GM19043 (cell line): ENCODE measurements around the gene WDR1.

Experiments used
- ATAC-seq: cut with Tn5 transposase; IDR thresholded peaks from one replicate; pipeline ENCODE4 v1.9.1; 2021; ENCODE audit warnings: low read depth; ENCODE audit not compliant: unreplicated experiment

Gene WDR1

DNA sequence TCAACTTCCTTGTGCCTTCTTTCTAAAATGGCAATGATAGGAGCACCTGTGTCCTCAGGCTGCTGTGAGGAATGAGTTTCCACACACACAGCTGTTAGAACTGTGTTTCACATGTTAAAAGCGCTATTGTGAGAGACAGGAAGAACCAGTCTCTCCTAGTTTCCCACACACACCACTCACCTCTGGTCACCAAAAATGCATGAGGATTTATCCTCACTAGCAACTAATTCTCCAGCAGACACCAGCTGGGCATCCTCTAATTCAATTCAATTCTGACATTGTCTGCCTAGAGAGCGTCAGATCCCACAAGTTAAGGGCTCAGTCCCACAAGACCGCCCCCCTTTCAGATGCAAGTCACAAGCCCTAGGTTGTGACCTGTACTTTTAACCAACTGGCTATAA lies 66.3 kb downstream of the WDR1 start:
- no peak for ATAC-seq

DNA sequence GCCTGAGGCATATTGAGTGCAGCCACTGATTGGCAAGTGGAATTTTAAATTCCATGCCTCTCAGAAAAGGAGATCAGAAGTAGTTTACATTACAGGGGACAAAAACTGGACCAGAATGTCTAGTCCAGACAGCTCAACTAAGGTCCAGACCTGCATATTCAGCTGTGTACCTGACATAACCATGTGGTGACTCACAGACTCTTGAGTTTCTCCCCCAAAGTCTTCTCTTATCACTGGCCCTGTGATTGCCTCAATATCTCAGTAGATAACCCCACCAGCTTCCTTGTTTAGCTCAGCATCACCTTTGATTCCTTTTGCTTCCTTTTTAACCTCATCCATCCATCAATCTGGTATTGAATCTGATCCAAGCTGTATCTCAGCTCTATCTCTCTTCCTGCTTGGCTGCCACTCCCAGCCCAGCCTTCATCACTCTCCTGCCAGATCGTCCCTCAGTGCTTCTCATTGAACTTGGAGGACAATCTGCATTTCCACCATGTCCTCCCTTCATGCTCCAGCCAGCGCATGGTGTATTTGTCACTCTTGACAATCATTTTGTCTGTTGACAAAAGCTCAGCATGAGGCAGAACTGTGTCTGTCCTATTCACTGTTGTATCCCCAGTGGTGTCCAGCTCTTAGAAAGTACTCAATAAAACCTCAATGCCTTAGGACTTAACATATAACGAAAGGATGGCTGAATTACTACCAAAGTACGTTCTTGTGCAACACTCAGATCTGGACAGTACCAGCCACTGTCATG lies 67.5 kb downstream of the WDR1 start:
- ATAC-seq, result no peak

DNA sequence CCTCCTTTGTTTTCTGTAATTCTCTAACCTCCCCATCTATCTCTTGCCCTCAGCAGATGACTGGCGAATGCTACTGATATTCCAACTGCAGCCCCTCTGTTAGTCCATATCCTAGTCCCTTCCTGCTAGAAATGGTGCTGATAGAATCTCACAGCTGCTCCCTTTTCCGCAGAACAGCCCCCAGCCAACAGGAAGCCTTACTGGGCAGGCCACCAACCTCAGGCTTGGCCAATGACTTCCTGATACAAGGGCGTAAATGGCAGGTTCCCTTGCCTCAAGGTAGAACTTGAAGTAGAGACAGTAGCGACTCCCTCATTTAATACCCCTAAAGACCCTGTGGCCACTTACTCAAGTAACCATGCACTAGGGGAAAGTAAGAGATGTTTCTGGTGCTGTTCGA lies 68.6 kb downstream of the WDR1 start:
- no peak for ATAC-seq

DNA sequence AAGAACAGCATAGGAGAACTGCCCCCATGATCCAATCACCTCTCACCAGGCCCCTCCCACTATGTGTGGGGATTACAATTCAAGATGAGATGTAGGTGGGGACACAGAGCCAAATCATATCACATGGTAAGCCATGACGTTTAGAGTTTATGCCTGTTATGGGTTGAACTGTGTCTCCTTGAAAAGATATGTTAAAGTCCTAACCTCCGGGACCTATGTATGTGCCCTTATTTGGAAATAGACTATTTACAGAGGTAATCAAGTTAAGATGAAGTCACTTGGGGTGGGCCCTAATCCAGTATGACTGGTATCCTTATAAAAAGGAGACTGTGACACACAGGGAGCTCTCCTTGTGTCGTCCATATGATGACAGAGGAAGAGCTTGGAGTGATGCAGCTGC lies 70.1 kb downstream of the WDR1 start:
- ATAC-seq, result no peak

DNA sequence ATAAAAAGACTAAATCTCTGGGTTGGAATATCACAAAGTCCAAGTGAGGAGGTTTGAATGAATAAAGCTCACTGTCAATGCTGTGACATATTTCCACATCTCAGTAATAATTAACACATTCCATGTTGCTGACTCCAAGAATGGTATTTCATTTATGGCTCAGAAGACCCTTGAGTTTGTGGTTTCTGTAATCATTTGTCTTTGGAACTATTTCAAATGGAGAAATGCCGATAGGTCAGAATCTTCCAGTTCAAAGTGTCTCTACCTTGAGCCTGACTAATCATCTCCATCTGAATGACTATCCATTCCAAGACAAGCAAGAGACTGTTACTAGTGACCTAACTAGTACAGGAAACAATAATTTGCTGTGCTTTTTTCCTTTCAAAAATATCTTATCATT lies 71.1 kb downstream of the WDR1 start:
- no peak for ATAC-seq

DNA sequence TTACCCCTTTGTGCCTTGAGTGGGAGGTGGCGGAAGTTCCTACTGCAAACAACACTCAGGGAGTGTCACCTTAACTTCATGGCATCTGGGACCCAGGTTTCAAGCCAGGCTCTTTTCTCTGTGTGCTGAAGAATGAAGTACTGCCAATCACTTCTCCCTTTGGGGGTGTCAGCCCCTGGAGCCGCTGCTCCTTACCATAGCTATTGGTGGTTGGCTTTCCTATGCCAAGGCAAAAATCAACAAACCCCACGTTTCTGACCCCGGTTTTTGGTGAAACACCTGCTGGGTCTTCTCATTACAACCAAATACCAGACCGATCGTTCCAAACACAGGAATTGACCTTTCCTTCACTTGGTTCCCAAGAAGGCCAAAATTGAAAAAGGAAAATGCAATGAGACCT lies 75.6 kb downstream of the WDR1 start:
- ATAC-seq, result no peak

DNA sequence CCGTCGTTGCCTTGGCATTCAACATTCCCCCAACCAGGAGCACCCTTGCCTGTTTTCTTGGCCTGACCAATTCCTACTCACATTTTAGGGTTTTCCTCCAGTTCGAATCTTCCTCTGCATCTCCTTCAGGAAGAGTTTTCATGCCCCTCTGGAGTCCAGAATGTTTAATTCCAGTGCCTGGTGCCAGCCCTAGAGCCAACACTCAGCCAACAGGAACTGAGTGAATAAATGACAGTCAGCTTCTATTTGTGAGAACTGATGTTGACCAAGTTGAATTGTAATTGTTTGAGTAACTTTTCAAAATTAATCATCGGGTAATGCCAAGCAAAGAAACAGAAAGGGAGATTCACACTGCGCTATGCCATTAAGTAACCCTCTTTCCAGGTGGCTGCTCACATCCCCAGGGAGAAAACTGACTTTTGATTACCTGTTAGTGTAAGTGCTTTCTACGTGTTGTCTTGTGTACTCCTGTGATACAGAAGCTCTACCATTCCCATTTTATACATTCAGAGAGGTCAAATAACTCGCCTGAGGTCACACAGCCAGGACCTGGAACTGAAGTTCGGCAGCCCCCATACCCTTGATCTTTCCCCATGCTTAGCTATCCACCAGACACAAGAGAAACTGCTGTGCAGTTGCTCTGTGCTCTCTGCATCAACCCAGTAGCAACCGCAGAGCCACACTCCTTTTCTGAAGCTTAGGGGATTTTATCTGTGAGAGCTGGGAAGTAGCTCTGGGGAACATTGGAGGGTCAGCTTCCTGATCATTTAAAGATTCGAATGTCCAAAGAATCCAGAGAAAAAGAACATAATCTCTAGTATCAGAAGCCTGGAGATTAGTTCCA lies 76.3 kb downstream of the WDR1 start:
- ATAC-seq, result no peak

DNA sequence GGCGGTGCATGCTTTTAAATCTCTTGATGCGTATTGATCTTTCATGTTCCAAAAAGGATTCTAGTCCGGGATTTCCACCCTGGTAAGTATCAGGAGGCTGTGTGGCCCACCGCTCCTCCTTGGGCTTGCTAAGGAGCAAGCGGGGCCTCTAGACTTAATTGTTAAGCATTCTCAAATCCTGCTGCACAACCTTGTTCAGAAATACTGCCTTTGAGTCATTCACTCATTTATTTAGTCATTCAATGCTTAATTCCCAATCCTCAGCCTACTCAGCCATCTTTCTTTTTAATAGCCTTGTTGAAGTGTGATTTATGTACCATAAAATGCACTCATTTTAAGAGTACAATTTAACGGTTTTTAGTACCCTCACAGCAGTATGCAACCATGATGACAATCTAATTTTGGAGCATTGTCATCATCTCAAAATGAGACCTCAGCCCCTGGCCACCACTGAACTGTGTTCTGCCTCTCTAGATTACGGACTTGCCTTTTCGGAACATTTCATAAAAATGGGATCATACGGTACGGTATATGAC lies 79.7 kb downstream of the WDR1 start:
- ATAC-seq, result no peak

DNA sequence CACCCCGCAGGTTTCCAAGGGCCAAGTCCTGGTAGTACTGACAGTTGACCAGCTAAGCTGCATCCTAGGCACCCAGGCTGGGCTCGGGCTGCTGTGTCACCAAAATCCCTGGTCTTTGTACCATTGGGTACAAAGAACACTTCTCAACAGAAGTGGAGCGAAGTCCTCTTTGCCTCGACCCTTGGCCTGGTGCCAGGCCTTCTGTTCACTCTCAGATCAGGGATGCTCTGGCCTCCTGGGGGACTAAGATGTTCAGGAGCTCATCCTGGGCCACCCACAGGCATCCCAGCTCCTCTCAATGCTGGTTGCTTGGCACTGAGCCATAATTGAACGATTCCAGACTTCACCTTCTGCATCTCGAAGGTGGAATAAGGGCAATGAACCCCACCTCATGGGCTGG lies 81.5 kb downstream of the WDR1 start:
- no peak for ATAC-seq

DNA sequence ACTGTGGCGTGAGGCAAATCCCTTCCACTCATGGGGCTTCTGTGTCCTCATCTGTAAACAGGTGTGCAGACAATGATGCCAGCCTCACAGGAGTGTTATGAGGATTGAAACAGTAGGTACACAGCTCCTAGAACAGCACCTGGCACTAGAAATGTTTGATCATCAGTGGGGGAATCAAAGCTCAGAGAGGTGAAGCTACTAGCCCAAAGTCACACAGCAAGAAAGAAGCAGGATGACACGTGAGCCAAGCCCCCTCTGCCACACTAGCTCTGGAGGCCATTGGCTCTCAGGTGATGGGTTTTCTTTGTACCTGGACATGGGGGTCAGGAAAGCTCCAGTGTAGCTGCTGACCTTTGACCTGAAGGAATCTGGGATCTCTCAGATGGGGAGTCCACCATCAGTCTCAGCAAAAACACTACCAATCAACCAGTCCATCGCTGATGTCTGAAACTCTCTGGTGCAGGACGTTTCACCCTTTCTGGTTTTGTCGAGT lies 81.9 kb downstream of the WDR1 start:
- no peak for ATAC-seq

DNA sequence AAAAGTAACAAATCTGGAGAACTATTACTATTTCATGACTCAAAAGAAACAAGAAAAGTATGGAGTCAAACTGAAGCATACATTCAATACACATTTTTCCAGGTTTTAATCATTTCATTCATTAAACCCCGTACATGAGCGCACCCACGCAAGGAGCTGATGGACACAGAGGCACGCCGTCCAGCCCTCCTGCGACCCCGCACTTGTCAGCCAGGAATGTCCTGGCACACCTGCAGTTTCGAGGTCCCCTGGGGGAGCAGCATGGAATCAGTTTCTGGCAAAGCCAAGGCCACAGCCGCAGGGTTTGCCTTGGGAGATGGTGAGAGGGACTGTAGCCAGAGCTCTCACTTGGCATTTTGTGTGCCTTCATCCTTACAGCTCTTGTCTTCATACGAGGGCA lies 82.5 kb downstream of the WDR1 start:
- no peak for ATAC-seq

DNA sequence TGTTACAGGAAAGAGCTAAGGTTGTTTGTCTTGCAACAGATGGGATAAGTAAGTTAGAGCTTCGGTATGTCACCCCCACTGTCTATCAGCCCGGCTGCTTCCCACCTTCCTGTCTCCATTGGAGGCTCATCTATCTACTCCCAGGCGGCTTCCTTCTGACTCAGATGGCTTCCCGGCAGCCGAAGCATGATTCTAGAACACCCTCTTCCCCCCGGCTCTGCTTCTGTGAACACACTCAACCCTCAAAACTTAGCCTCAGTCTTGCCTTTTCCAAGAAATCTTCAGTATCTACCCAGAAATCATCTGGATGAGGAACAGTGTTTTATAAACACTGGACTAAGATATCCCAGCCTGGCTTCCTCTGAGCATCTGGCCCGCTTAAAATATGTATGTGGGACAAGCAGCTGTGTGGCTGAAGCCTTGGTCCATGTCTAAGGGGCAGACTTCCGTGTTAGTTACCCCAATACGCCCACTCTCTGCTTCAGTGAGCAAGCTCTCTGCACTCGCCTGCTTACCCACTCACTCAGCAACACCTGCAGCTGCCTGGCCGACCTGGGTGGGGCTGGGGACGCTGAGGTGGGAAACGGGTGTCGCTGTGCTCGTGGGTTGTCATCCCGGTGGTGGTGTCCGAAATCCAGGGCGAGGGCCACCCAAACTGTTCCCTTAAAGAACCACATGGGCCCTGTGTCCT lies 83.3 kb downstream of the WDR1 start:
- ATAC-seq, result no peak

DNA sequence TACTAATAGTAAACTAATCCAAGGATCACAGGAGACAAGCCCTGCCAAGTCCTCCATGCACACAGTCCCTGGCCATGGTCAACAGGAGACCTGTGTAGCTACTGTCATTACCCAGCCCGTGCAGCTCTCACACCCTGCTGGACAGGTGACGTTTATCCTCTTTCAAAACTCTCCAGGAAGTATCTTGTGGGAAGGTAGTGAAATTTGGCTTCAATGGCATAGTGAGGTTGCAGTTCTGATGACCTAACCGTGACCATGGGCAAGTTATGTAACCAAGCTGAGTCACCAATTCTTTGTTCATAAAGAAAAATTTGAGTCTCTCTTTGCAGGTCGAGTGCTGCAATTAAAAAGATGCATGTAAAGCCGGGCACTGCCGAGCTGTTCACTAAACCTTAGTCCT lies 84.0 kb downstream of the WDR1 start:
- ATAC-seq, result no peak

DNA sequence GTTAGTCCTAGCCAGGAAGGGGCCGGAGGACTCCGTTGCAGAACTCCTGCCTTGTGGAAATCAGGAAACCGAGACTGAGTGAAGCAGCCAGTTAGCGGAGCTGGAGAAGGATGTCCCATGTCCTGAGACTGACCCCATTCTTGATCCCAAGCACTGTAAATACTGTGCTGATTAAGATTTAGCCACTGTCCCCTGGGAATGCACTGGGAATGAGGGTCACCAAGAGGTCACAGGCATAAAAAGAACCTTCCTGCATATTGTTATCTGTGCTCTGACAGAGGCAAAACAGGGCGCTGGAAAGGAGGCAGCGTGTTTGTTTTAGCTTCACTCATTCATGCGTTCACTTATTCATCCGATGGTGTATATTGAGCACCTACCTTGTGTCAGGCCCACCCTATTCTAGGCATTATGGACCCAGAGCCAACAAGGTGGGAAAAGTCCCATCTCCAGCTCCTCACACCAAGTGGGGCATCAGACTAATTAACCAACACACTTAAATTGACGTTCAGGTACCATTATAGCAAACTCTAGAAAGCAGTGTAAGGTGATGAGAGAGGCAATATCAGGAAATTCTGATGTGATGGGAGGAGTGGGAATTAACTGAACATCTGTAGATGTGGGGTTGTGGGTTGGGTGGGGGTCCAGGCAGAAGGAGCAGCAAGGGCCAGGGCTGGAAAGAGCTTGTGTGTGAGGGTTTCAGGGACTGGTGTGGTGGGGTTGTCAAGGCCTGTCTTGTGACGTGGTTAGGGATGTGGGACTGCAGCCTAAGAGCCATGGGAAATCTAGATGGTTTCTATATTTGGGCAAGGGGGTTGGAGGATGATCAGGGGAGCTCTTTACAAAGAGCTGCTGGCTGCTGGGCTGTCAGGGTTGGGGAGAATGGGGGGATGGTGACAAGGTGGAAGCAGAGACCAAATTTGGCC lies 84.7 kb downstream of the WDR1 start:
- no peak for ATAC-seq

DNA sequence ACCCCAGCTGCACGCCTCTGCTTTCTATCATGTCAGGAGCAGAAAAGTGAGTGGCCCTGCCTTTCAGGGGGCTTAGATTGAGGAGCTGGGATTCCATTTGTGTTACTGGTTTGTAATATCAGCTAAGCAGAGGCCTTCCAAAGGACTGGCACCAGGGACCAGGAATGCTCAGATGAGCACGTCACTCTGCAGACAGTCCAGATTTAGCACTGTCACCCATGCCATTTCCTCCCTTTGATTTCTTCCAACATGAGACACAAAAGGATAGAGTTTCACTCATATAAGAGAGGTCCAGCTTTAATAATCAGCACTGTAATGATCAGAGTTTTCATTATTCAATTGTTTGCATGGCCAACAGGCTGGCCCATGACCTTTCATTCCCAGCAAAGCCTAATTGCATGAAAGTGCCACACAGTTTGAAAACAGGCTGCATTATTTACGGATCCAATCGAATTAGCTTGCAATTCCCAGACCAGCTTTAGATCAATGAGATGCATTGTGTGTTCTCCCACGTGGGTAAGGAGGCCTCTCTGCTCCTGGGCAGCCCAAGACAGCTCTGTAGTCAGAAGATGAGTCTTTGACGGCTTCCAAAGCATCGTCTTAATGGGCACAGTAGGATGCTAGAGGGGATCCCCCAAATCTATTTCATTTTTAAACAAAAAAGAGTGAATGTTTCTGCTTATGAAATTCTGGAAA lies 85.5 kb downstream of the WDR1 start:
- no peak for ATAC-seq

DNA sequence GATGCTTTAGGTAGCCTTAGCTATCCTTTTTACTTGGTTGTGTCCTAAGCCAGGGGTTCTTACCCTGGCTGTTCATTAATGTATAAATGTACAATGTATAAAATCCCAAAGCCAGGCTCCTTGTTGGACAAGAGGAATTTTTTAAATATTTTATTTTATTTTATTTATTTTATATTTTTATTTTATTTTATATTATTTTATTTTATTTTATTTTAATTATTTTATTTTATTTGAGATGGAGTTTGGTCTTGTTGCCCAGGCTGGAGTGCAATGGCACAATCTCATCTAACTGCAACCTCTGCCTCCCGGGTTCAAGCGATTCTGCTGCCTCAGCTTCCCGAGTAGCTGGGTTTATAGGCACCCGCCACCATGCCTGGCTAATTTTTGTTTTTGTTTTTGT lies 87.2 kb downstream of the WDR1 start:
- no peak for ATAC-seq

DNA sequence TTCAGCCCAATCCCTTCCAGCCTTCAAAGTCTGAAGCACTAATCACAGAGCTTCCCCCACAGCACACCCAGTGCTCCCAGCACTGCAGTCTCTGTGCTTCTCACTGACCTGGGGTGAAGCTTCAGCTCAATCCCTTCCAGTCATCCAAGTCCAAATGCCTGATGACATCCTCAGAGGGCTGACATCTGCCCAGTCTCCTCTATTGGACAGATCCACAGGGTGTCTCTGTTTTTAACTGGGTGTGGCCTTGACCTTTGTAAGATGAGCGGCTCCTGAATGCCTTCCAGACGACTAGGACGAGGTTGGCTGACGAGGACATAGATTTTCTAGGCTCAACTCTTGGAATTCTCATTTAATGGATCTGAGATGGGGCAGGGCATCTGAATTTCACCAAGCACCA lies 87.7 kb downstream of the WDR1 start:
- no peak for ATAC-seq

DNA sequence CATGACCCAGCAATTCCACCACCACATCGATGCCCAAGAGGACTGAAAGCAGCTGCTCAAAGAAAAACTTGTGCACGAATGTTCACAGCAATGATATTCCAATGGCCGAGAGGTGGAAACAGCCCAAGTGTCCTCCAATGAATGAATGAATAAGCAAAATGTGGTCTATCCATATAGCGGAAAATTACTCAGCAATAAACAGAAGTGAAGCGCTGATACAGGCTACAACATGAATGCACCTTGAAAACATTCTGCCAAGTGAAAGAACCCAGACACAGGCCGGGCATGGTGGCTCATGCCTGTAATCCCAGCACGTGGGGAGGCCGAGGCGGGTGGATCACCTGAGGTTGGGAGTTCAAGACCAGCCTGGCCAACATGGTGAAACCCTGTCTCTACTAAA lies 90.1 kb downstream of the WDR1 start:
- ATAC-seq, result no peak

DNA sequence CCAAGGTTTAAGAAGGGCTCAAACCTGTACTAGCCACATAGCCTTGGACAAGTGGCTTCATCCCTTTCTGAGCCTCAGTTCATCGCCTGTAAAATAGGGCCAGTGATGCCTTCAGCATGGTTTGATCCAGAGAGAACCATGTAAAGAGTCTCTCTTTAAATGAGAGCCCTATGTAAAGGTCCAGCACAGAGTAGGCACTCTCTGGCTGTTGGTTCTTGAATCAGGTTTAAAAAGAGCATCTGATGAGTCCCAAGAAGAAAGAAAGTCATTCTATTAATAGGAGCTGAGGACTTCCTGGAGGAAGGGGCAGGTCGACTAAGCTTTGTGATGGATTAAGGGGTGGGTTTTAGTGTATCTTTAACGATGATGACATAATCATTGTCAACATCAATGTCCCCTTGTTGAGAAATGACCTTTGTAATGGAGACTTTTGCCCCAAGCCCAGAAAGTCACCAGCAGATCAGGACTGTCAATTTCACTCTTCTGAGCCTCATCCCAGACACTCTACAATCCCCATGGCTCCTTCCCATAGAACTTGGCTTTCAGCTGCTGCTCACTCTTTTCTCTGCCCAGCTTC lies 91.3 kb downstream of the WDR1 start:
- ATAC-seq, result no peak
